Lower lobe of right lung (tissue), 2 donors: ENCODE results near the gene DCAF8. TPM values are rescaled to one million over a fixed set of nuclear protein-coding genes. Genes with fewer than 3 reads are reported as not detected.

Experiments
- ATAC-seq, 2 donors: fragments of 200-7000 bp; cut with Tn5 transposase; one replicate each; pipeline ENCODE4 v1.9.1; 2020 to 2022; ENCODE audit warnings: mild to moderate bottlenecking in 2 of 2, moderate library complexity in 2 of 2
- DNase-seq: peaks from one replicate; pipeline ENCODE4 v3.0.0-alpha.2; 2020
- H3K27ac ChIP-seq: fragments of 200-600 bp; one replicate; pipeline ENCODE4 v1.8.0; 2022
- H3K27me3 ChIP-seq: fragments of 200-600 bp; one replicate; pipeline ENCODE4 v1.8.0; 2022; ENCODE audit warnings: low read depth
- H3K36me3 ChIP-seq: fragments of 200-600 bp; one replicate; pipeline ENCODE4 v1.8.0; 2022; ENCODE audit warnings: mild to moderate bottlenecking
- H3K4me1 ChIP-seq: fragments of 200-600 bp; one replicate; pipeline ENCODE4 v1.8.0; 2022
- H3K4me3 ChIP-seq: fragments of 200-600 bp; one replicate; pipeline ENCODE4 v1.8.0; 2022; ENCODE audit warnings: mild to moderate bottlenecking
- H3K9me3 ChIP-seq: fragments of 200-600 bp; one replicate; pipeline ENCODE4 v1.8.0; 2022
- intact Hi-C: fragments of 100-400 bp; cut with DNase I; formaldehyde crosslinking; loops from one replicate; pipeline ENCODE4 v1.11.0; 2022
- total RNA-seq: library from RNA; stranded (reverse); fragmentation: NEBNext Ultra II Directional; extraction: Animal tissue kit (Norgen Biotek cat#: 25700); gene quantifications from one replicate; pipeline ENCODE4 v1.2.1, GENCODE V29; 2021
- TF ChIP-seq, protein P1 (sequence below): fragments of 200-600 bp; IDR thresholded peaks from one replicate; pipeline ENCODE4 v1.8.0; 2022; ENCODE audit warnings: antibody characterized with exemption, mild to moderate bottlenecking
- donor health status: DM: no; HTN: yes; CAD: no; lungs with severe emphysema.

DCAF8 gene
- total RNA-seq, 1 donor from 2014 or later: 114 TPM

DNA sequence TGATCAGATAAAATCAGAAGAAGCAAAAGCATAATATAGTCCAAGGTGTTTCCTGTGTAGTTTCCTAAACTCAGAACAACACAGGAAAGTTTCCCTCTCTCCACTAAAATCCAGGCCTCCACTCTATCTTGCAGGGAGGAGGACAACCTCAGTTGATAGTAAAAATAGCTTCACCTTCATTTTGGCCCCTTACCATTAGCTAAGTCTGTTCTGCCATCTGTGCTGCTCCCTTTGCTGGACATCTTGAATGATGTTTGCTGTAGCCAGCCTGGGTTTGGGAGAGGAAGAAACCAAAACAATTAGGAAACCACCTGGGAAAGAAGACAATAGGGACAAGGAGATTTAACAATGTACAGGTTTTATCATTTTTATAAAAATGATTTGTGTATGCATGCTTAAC is 18.6 kb downstream of the DCAF8 start:
- Histone ChIP-seq H3K27me3 (no peaks in the 10 kb centered on the region), H3K9me3 (no peaks in the 10 kb centered on the region), H3K4me3 (no peak overlapping the region), H3K27ac (no peak overlapping the region), H3K4me1 (peaks cover 18% of the 10 kb centered on the region), H3K36me3 (peaks cover 54% of the 10 kb centered on the region)
- intact Hi-C loops: no loop called here
- no peak for ATAC-seq
- TF ChIP-seq, protein P1, sequence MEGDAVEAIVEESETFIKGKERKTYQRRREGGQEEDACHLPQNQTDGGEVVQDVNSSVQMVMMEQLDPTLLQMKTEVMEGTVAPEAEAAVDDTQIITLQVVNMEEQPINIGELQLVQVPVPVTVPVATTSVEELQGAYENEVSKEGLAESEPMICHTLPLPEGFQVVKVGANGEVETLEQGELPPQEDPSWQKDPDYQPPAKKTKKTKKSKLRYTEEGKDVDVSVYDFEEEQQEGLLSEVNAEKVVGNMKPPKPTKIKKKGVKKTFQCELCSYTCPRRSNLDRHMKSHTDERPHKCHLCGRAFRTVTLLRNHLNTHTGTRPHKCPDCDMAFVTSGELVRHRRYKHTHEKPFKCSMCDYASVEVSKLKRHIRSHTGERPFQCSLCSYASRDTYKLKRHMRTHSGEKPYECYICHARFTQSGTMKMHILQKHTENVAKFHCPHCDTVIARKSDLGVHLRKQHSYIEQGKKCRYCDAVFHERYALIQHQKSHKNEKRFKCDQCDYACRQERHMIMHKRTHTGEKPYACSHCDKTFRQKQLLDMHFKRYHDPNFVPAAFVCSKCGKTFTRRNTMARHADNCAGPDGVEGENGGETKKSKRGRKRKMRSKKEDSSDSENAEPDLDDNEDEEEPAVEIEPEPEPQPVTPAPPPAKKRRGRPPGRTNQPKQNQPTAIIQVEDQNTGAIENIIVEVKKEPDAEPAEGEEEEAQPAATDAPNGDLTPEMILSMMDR: no peak
- no peak for DNase-seq

DNA sequence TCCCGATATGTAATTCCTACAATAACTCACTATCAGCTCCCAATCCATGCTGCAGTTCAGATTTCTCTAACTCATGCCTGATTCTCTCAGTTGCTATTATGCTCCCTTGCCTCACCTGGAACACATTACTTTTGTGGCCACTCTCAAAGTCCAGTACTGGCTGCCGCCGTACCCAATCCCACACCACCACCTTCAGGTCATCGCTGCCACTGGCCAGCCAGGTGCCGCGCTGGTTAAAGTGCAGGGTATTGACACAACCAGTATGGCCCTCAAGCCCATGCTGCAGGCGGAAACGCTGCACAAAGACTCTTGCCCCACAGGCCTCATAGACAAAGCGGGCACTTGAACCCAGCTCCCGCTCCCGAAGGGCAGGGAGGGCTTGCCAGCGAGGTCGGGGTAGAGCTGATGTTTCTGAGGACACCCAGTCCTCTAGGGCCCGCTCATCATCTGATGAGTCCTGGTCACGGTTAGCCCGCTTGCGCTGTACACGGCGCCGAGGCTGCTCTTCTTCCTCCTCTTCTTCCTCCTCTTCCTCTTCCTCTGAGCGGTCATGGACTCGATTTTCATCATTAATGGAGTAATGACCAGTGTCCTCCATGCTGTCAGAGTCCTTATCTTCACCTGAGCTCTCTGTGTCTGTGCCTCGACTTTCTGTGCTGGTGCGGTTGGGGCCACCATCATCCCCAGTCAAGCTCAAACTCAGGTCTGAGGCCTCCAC is 22.6 kb downstream of the DCAF8 start:
- Histone ChIP-seq H3K9me3 (no peaks in the 10 kb centered on the region), H3K4me3 (no peak overlapping the region), H3K36me3 (peaks cover 93% of the 10 kb centered on the region), H3K27me3 (no peaks in the 10 kb centered on the region), H3K4me1 (peaks cover 18% of the 10 kb centered on the region), H3K27ac (no peak overlapping the region)
- TF ChIP-seq, protein P1: no peak
- ATAC-seq (no peak), DNase-seq (no peak)
- intact Hi-C loops: no loop called here

DNA sequence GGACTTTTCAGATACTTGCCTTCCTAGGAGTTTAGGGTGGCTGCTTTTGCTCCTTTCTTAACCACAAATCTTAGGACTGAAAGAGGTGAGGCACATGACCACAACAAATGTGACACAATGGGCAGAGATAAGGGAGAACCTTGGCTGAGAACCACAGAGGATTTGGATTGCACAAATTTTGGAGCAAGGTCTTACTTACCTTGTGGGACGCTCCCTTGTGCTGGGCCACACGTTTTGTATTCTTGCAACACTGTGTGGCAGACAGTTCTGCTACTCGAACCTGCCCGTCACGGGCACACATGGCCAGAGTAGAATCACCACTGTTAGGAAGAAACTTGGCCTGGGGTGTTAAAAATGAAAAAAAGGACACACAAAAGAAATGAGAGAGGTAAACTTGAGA is 23.9 kb downstream of the DCAF8 start:
- intact Hi-C loops: no loop called here
- Histone ChIP-seq H3K9me3 (no peaks in the 10 kb centered on the region), H3K27ac (no peak overlapping the region), H3K27me3 (no peaks in the 10 kb centered on the region), H3K4me3 (no peak overlapping the region), H3K36me3 (peaks cover 97% of the 10 kb centered on the region), H3K4me1 (peaks cover 8% of the 10 kb centered on the region)
- no peak for ATAC-seq
- no peak for DNase-seq
- TF ChIP-seq, protein P1: no peak

DNA sequence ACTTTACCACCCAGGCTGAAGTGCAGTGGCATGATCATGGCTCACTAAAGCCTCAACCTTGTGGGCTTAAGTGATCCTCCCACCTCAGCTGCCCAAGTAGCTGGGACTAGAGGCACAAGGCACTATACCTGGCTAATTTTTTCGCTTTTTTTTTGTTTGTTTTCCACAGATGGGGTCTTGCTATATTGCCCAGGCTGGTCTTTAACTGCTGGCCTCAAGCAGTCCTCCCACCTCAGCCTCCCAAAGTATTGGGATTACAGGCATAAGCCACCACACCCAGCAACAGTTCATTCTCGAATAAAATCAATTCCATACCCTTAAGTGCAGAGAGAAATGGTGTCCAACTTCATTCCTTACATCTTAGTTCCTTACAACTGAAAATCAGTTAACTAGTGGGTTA is 24.8 kb downstream of the DCAF8 start:
- H3K27ac ChIP-seq: no peak overlapping the region
- DNase-seq: no peak
- TF ChIP-seq, protein P1: no peak
- H3K36me3 ChIP-seq: peaks cover 97% of the 10 kb centered on the region
- no peak overlapping the region for H3K4me3 ChIP-seq
- no peaks in the 10 kb centered on the region for H3K4me1 ChIP-seq
- no peak for ATAC-seq
- H3K27me3 ChIP-seq: no peaks in the 10 kb centered on the region
- intact Hi-C loops: no loop called here
- no peaks in the 10 kb centered on the region for H3K9me3 ChIP-seq

DNA sequence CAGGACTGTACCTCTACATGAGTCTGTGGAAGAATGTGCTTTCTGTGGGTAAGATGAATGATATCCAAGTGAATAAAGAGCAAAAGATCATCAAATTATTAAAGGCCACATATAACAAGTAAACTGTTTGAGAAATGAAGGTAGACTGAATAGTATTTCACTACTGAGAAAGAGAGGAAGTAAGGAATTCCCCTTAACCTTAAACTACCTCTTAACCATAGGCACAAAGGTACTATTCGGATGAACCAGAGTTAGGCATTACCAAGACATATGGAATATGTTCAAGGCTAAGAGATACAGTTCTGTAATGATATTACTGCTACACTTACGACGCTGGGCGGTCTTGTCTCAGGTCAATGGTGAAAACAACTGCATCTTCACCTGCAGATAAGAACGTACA is 25.5 kb downstream of the DCAF8 start:
- TF ChIP-seq, protein P1: no peak
- H3K36me3 ChIP-seq: peaks cover 97% of the 10 kb centered on the region

More for the DNA sequence above, 25.5 kb downstream of the DCAF8 start:
- ATAC-seq (no peak), DNase-seq (no peak)
- intact Hi-C loops: no loop called here
- no peak overlapping the region for H3K4me3 ChIP-seq
- no peak overlapping the region for H3K27ac ChIP-seq
- H3K9me3 ChIP-seq: no peaks in the 10 kb centered on the region
- H3K27me3 ChIP-seq: no peaks in the 10 kb centered on the region
- no peaks in the 10 kb centered on the region for H3K4me1 ChIP-seq
